ENCODE results near the gene CDADC1. TPM values are rescaled to one million over a fixed set of nuclear protein-coding genes. Genes with fewer than 3 reads are reported as not detected.

The CDADC1 gene
- total RNA-seq (6.1 and 6.7 TPM in 2 replicates), polyA plus RNA-seq (4.1 and 6.6 TPM in 2 replicates), polyA minus RNA-seq (ENCODE audit: low replicate concordance) (0.86 and 1.8 TPM in 2 replicates)
- 6.4 and 8.8 TPM in 2 replicates for polyA plus RNA-seq (2012)

DNA sequence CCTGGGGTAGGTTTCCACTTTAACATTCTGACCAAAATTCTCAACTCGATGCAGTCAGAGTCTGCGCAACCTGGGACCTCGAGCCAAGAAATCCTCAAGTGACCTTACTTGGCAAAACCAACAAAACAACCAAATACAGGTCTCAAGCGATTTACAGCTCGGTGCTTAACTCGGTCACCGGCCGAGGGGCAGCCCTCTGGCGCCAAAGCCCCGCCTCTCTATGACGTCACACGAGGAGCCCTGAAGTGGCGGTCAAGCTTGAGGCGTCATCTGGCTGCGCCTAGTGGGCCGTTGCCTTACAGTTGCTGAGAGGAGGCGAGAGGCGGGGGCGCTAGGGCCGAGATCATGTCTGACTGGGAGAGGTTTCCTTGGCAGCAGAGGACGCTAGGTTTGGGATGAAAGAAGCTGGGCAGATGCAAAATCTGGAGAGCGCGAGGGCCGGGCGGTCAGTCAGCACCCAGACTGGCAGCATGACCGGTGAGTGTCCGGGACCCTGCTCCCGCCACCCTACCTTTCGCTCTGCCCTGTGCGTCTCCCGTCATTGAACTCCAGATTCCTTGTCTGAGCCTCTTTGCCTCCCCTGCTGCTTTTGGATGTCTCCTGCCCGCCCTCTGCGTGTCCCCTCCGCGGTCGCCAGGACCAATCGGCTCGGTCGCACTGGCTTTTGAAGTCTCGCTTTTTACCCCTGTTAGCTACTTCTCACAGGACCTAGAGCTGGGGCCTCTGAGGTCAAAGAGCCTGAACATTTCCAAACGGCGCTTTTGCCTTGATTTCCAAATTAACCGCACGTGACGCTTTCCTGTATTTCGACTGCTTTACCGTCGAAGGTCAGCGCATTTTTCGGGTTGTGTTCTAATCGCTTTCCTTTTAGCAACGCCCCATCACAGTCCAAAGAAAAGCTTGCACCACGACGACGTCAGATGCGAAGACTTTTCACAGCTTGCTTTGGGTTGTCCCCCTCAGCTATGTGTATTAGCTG is at the start of gene CDADC1:
Gene CDADC1 (plus strand): TSS at position 283 of the 979 bp plus-strand sequence. CDS start 113 bp downstream, at position 396.
- H2AFZ ChIP-seq (ENCODE audit: low read length): peak within 1 kb of the TSS; percentile 97
- no peaks in the 10 kb centered on the region for H4K20me1 ChIP-seq (ENCODE audit: control insufficient read depth, extremely low read depth, insufficient read depth, low read length)
- peak; percentile 95 to 97 for DNase-seq (ENCODE audit: low read depth in 2 of 2)
- no peaks in the 10 kb centered on the region for H3K4me1 ChIP-seq (ENCODE audit: control insufficient read depth, extremely low read depth, insufficient read depth, low read length)
- no peaks in the 10 kb centered on the region for H3K27me3 ChIP-seq (ENCODE audit: control insufficient read depth, insufficient read depth, low read length)
- peak within 1 kb of the TSS; percentile 83 for H3K27ac ChIP-seq (ENCODE audit: insufficient read depth, low read length)
- H3K4me3 ChIP-seq (replicated peaks in 1 of 4; ENCODE audit: control extremely low read depth in 1 of 4, insufficient read depth in 1 of 4, low read depth in 3 of 4, low read length in 4 of 4): peak within 1 kb of the TSS; percentile 63 to 93 (median 92)
- peak within 1 kb of the TSS; percentile 93 for H3K4me2 ChIP-seq (ENCODE audit: extremely low read depth, insufficient read depth, low read length)
- H3K79me2 ChIP-seq (ENCODE audit: control insufficient read depth, insufficient read depth, low read length): peaks cover 2% of the 10 kb centered on the region
- no peak for TF ChIP-seq EZH2 (IDR thresholded peaks at IDR 0.05; ENCODE audit: low read length, missing control alignments)
- TF ChIP-seq, protein P1, sequence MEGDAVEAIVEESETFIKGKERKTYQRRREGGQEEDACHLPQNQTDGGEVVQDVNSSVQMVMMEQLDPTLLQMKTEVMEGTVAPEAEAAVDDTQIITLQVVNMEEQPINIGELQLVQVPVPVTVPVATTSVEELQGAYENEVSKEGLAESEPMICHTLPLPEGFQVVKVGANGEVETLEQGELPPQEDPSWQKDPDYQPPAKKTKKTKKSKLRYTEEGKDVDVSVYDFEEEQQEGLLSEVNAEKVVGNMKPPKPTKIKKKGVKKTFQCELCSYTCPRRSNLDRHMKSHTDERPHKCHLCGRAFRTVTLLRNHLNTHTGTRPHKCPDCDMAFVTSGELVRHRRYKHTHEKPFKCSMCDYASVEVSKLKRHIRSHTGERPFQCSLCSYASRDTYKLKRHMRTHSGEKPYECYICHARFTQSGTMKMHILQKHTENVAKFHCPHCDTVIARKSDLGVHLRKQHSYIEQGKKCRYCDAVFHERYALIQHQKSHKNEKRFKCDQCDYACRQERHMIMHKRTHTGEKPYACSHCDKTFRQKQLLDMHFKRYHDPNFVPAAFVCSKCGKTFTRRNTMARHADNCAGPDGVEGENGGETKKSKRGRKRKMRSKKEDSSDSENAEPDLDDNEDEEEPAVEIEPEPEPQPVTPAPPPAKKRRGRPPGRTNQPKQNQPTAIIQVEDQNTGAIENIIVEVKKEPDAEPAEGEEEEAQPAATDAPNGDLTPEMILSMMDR (conservative IDR thresholded peaks at IDR 0.05 in 1 of 2, IDR thresholded peaks at IDR 0.05 in 1 of 2; ENCODE audit: low read depth in 1 of 2, low read length in 2 of 2): no peak
- peak within 1 kb of the TSS; percentile 87 for H3K9ac ChIP-seq (ENCODE audit: insufficient read depth, low read length)
- no peaks in the 10 kb centered on the region for H3K9me3 ChIP-seq (ENCODE audit: control insufficient read depth, insufficient read depth, low read depth, low read length)
- no peaks in the 10 kb centered on the region for H3K36me3 ChIP-seq (ENCODE audit: control insufficient read depth, insufficient read depth, low read length)

DNA sequence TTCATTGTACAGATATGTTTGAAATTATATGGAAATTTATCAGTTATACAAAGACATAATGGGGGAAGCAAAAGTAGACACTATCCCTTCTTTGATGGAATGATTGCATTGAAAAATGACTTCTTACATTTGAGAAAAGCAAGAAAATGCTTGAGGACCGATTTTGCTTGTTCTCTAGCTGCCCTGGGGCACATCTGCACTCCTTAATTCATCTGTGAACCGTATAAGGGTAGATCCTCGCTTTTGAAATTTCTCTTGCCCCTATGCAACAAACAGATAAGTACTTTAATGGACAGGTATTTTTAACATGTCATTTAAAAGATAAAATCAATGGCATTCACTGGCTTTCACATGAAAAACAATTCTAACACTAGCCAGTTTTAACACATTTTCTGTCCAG is 41.1 kb upstream of the CDADC1 start:
- H3K79me2 ChIP-seq (ENCODE audit: control insufficient read depth, insufficient read depth, low read length): no peaks in the 10 kb centered on the region
- H3K36me3 ChIP-seq (ENCODE audit: control insufficient read depth, insufficient read depth, low read length): peaks cover 4% of the 10 kb centered on the region
- H3K27ac ChIP-seq (ENCODE audit: insufficient read depth, low read length): no peak overlapping the region
- no peak overlapping the region for H3K9ac ChIP-seq (ENCODE audit: insufficient read depth, low read length)
- H3K4me3 ChIP-seq (replicated peaks in 1 of 4; ENCODE audit: control extremely low read depth in 1 of 4, insufficient read depth in 1 of 4, low read depth in 3 of 4, low read length in 4 of 4): no peak overlapping the region
- H3K27me3 ChIP-seq (ENCODE audit: control insufficient read depth, insufficient read depth, low read length): no peaks in the 10 kb centered on the region
- H4K20me1 ChIP-seq (ENCODE audit: control insufficient read depth, extremely low read depth, insufficient read depth, low read length): no peaks in the 10 kb centered on the region
- H3K4me1 ChIP-seq (ENCODE audit: control insufficient read depth, extremely low read depth, insufficient read depth, low read length): no peaks in the 10 kb centered on the region
- TF ChIP-seq, protein P1 (conservative IDR thresholded peaks at IDR 0.05 in 1 of 2, IDR thresholded peaks at IDR 0.05 in 1 of 2; ENCODE audit: low read depth in 1 of 2, low read length in 2 of 2): no peak
- no peak for TF ChIP-seq EZH2 (IDR thresholded peaks at IDR 0.05; ENCODE audit: low read length, missing control alignments)
- DNase-seq (ENCODE audit: low read depth in 2 of 2): no peak
- no peak overlapping the region for H2AFZ ChIP-seq (ENCODE audit: low read length)
- no peaks in the 10 kb centered on the region for H3K9me3 ChIP-seq (ENCODE audit: control insufficient read depth, insufficient read depth, low read depth, low read length)
- no peak overlapping the region for H3K4me2 ChIP-seq (ENCODE audit: extremely low read depth, insufficient read depth, low read length)

DNA sequence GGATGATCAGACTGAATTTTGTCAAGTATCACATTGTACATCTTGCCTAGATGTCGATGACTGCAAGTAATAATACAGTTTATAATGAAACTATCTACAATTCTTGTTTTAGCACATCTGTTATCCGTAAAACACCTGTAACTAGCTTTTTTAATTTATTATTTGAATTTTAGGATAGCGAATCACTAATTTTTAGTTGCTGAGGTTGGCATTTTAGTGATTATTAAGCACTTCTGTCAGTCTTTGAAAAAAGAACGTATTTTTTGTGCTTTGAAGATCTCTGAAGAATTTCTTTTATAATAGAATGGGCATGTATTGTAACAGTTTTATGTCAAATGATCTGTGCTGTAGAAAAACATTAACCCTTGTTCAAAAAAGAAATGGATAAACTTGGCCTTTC is 39.1 kb upstream of the CDADC1 start:
- Histone ChIP-seq H3K27ac (ENCODE audit: insufficient read depth, low read length) (no peak overlapping the region), H2AFZ (ENCODE audit: low read length) (no peak overlapping the region), H3K4me2 (ENCODE audit: extremely low read depth, insufficient read depth, low read length) (no peak overlapping the region), H3K9me3 (ENCODE audit: control insufficient read depth, insufficient read depth, low read depth, low read length) (no peaks in the 10 kb centered on the region), H3K9ac (ENCODE audit: insufficient read depth, low read length) (no peak overlapping the region), H3K27me3 (ENCODE audit: control insufficient read depth, insufficient read depth, low read length) (no peaks in the 10 kb centered on the region), H3K4me1 (ENCODE audit: control insufficient read depth, extremely low read depth, insufficient read depth, low read length) (no peaks in the 10 kb centered on the region), H3K79me2 (ENCODE audit: control insufficient read depth, insufficient read depth, low read length) (no peaks in the 10 kb centered on the region), H3K4me3 (replicated peaks in 1 of 4; ENCODE audit: control extremely low read depth in 1 of 4, insufficient read depth in 1 of 4, low read depth in 3 of 4, low read length in 4 of 4) (no peak overlapping the region), H4K20me1 (ENCODE audit: control insufficient read depth, extremely low read depth, insufficient read depth, low read length) (no peaks in the 10 kb centered on the region), H3K36me3 (ENCODE audit: control insufficient read depth, insufficient read depth, low read length) (peaks cover 4% of the 10 kb centered on the region)
- no peak for TF ChIP-seq EZH2 (IDR thresholded peaks at IDR 0.05; ENCODE audit: low read length, missing control alignments)
- TF ChIP-seq, protein P1 (conservative IDR thresholded peaks at IDR 0.05 in 1 of 2, IDR thresholded peaks at IDR 0.05 in 1 of 2; ENCODE audit: low read depth in 1 of 2, low read length in 2 of 2): no peak
- no peak for DNase-seq (ENCODE audit: low read depth in 2 of 2)
